ENCODE data around the gene PHAF1.

PHAF1 gene

GRCh38 chr16:67109407-67110135, at the start of gene PHAF1:
TSS of gene PHAF1 (plus strand) at chr16:67109941. CDS start at chr16:67110176, 235 bp downstream.
- peak; percentile 89 to 93 for DNase-seq

- DNase-seq: no peak
Measured at GRCh38 chr16:67063008-67063407, 46.7 kb upstream of the PHAF1 start.

GRCh38 chr16:67068212-67068753, 41.5 kb upstream of the PHAF1 start:
- no peak for DNase-seq

- peak in 1 of 2 donors; percentile 17 for DNase-seq
Measured at GRCh38 chr16:67071476-67072048, 38.2 kb upstream of the PHAF1 start.

- DNase-seq: no peak
Measured at GRCh38 chr16:67075331-67075730, 34.4 kb upstream of the PHAF1 start.

GRCh38 chr16:67077871-67078270, 31.9 kb upstream of the PHAF1 start:
- no peak for DNase-seq

GRCh38 chr16:67082100-67082499, 27.6 kb upstream of the PHAF1 start:
- no peak for DNase-seq

- no peak for DNase-seq
Measured at GRCh38 chr16:67082891-67083290, 26.9 kb upstream of the PHAF1 start.

GRCh38 chr16:67084345-67085028, 25.3 kb upstream of the PHAF1 start:
- DNase-seq: no peak

- DNase-seq: no peak
Measured at GRCh38 chr16:67086822-67087221, 22.9 kb upstream of the PHAF1 start.

- DNase-seq: no peak
Measured at GRCh38 chr16:67087291-67087690, 22.4 kb upstream of the PHAF1 start.

GRCh38 chr16:67087803-67088202, 21.9 kb upstream of the PHAF1 start:
- no peak for DNase-seq

GRCh38 chr16:67088551-67088950, 21.2 kb upstream of the PHAF1 start:
- DNase-seq: no peak

GRCh38 chr16:67089101-67089500, 20.6 kb upstream of the PHAF1 start:
- no peak for DNase-seq

GRCh38 chr16:67091906-67092566, 17.7 kb upstream of the PHAF1 start:
- DNase-seq: no peak

- no peak for DNase-seq
Measured at GRCh38 chr16:67093098-67093726, 16.5 kb upstream of the PHAF1 start.

GRCh38 chr16:67098599-67098998, 11.1 kb upstream of the PHAF1 start:
- no peak for DNase-seq

GRCh38 chr16:67100569-67101310, 9.0 kb upstream of the PHAF1 start:
- DNase-seq: peak in 1 of 2 donors; percentile 45

- no peak for DNase-seq
Measured at GRCh38 chr16:67101311-67102082, 8.2 kb upstream of the PHAF1 start.

GRCh38 chr16:67104061-67104460, 5.7 kb upstream of the PHAF1 start:
- no peak for DNase-seq

GRCh38 chr16:67104845-67105244, 4.9 kb upstream of the PHAF1 start:
- DNase-seq: no peak
